WERI-Rb-1 (cell line): ENCODE measurements around the gene NWD2.

Experiments used
- DNase-seq: peaks from one replicate; pipeline ENCODE4 v3.0.0-alpha.2; 2020
- H3K27ac ChIP-seq: fragments of 250-450 bp; sonication (Bioruptor Pico); 2 replicates; pipeline ENCODE4 v1.5.1; 2020; ENCODE audit warnings: mild to moderate bottlenecking, moderate library complexity
- H3K27me3 ChIP-seq: fragments of 250-450 bp; sonication (Bioruptor Pico); 2 replicates; pipeline ENCODE4 v1.5.1; 2021; ENCODE audit warnings: mild to moderate bottlenecking, low read depth, moderate library complexity; ENCODE audit not compliant: insufficient read depth, severe bottlenecking
- H3K36me3 ChIP-seq: fragments of 250-450 bp; sonication (Bioruptor Pico); 2 replicates; pipeline ENCODE4 v1.5.1; 2020; ENCODE audit warnings: mild to moderate bottlenecking, moderate library complexity
- H3K4me3 ChIP-seq: 2 replicates; pipeline ENCODE4 v1.5.1; 2011; ENCODE audit warnings: low read depth, mild to moderate bottlenecking, control low read depth, low read length
- H3K9me3 ChIP-seq: fragments of 250-450 bp; sonication (Bioruptor Pico); 2 replicates; pipeline ENCODE4 v1.5.1; 2021; ENCODE audit warnings: mild to moderate bottlenecking, moderate library complexity; ENCODE audit not compliant: severe bottlenecking
- TF ChIP-seq, protein P1 (sequence below): IDR thresholded peaks from 2 replicates; pipeline ENCODE4 v1.5.1; 2011; ENCODE audit warnings: low read depth, mild to moderate bottlenecking, control low read depth, inconsistent platforms, low read length

Gene NWD2

DNA sequence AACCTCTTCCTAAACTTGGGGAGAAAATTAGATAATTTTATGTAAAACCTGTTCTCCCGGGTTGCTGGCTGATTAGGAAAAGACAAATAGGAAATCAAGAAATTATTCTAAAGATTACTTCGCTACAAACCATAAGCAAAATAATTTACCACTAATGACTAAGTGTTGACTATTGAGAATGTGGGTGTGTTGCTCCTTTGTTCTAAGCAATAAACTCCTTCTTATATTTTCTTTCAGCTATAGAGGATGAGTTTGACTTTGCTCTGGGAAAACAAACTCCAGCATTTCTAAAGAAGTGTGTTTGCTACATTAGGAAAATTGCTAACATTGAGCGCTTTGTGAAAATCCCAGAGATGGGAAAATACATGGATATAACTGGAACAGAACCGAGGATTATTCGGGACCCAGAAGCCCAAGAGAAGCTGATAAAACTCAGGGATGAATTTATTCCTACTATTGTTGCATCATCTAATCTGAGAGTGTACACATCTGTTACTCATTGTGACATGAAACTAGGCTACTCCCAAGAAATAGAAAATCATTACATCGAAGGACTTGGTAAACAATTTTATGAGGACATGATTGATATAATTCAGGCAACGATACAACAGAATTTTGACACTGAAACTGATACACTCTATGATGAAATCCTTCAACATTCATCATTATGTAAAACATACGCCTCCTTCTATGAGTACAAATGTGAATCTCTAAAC, 194.2 kb downstream of the NWD2 start:
- H3K27ac ChIP-seq = no peak overlapping the region
- H3K4me3 ChIP-seq = no peak overlapping the region
- DNase-seq = no peak
- no peaks in the 10 kb centered on the region for H3K9me3 ChIP-seq
- peaks cover 93% of the 10 kb centered on the region for H3K27me3 ChIP-seq
- H3K36me3 ChIP-seq = no peaks in the 10 kb centered on the region
- TF ChIP-seq, protein P1, sequence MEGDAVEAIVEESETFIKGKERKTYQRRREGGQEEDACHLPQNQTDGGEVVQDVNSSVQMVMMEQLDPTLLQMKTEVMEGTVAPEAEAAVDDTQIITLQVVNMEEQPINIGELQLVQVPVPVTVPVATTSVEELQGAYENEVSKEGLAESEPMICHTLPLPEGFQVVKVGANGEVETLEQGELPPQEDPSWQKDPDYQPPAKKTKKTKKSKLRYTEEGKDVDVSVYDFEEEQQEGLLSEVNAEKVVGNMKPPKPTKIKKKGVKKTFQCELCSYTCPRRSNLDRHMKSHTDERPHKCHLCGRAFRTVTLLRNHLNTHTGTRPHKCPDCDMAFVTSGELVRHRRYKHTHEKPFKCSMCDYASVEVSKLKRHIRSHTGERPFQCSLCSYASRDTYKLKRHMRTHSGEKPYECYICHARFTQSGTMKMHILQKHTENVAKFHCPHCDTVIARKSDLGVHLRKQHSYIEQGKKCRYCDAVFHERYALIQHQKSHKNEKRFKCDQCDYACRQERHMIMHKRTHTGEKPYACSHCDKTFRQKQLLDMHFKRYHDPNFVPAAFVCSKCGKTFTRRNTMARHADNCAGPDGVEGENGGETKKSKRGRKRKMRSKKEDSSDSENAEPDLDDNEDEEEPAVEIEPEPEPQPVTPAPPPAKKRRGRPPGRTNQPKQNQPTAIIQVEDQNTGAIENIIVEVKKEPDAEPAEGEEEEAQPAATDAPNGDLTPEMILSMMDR = no peak

DNA sequence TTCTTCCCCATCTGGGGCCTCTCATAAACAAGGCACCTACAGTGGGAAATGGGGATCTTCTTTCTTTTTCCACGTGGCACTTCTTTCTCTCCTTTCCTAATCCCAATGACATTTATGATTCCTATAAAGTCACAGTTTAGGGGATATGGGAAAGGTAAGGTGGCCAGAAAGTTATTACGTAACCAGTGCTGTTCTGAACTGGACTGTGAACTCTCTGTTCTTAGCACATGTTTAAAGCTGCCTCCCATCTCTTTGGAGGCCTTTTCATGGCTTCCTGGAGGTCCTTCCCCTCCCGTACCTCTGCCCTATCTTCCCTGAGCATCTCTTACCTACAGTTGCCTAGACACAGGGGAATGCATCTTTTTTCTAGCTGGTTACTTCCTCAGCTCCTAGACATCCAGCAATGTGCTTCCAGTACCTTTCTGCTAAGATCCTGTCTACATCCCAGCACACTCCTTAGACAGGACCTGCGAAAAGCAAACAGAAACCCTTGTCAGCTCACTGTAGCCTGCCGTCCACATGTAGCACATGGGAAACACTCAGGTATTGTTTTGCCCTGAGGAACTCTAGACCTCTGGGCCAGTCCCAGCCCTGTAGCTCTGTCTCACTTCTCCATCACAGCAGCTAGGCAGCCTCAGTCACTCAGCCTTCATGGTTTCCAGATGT, 195.4 kb downstream of the NWD2 start:
- no peak for DNase-seq
- Histone ChIP-seq H3K4me3 (no peak overlapping the region), H3K27ac (no peak overlapping the region), H3K9me3 (no peaks in the 10 kb centered on the region), H3K36me3 (no peaks in the 10 kb centered on the region), H3K27me3 (peaks cover 93% of the 10 kb centered on the region)
- TF ChIP-seq, protein P1 = no peak

DNA sequence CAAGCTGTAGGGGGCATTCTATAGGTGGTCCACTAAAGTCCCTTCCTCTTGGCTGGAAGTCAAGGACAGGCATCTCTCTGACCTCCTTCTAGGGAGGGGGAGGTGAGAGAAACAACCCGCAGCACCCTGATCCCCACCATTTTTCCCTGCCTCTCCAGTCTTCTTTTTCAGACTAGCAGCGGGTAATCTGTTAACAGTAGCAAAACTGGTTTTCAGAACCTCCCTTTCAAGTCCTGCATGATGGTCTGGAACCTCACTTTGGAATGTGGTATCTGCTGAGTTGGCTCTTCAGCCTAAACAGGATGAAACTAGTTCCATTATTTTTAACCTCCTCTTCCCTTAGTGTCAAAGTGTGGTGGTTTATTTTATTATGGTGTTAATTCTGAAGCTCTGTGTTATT, 196.0 kb downstream of the NWD2 start:
- H3K27ac ChIP-seq = no peak overlapping the region
- H3K36me3 ChIP-seq = no peaks in the 10 kb centered on the region
- peaks cover 94% of the 10 kb centered on the region for H3K27me3 ChIP-seq
- no peak for DNase-seq
- H3K4me3 ChIP-seq = no peak overlapping the region
- TF ChIP-seq, protein P1 = no peak
- H3K9me3 ChIP-seq = no peaks in the 10 kb centered on the region

DNA sequence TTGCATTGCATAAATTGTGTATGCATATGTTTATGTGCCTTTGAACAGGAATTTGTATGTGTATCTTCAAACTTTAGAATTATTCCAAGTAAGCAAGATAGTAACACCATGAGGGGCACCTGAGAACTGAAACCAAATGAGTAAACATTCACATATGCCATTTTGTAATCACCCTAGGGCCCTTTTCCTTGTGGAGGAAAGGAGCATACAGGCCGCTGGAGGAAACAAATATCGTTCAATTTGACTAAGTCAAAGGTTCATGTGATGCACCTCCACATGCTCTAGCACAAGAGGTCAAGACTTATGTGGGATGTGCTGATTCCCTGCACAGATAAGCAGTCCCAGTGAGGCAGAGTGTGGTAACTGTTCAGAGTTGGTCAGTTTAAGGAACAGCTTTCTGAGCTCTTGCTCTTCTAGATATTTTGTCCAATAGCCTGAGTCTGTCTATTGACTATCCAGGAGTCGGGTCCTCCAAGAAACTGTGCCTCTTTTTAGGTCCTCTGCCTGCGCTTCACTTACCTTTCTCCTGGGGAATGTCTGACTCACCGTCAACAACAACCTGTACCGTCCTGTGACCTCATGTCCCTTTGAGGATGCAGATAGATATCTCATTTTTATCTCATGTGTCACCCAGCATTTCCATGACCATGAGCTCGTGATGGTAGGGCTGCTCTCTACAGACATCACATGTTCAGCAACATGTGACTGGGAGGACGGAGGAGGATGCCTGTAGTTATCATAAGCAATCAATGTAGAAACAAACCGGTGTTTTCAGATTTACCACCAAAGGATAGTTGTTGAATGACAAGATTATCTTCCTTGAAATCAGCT, 196.9 kb downstream of the NWD2 start:
- no peak overlapping the region for H3K27ac ChIP-seq
- TF ChIP-seq, protein P1 = no peak
- no peaks in the 10 kb centered on the region for H3K36me3 ChIP-seq
- H3K9me3 ChIP-seq = no peaks in the 10 kb centered on the region
- no peak overlapping the region for H3K4me3 ChIP-seq
- H3K27me3 ChIP-seq = peaks cover 94% of the 10 kb centered on the region
- DNase-seq = no peak

DNA sequence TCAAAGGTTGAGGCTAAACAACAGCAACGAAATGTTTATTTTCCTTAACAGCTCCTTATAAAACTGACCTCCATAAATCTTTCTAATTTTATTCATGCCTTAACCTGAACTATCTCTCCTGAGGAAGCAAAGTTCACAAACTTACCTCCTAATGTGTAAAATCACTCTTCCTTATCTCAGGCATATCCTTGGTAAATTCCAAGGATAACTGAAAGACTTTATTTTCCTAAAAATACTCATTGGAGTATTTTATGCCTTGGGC, 197.4 kb downstream of the NWD2 start:
- Histone ChIP-seq H3K36me3 (no peaks in the 10 kb centered on the region), H3K27ac (no peak overlapping the region), H3K27me3 (peaks cover 95% of the 10 kb centered on the region), H3K9me3 (no peaks in the 10 kb centered on the region), H3K4me3 (no peak overlapping the region)
- TF ChIP-seq, protein P1 = no peak
- no peak for DNase-seq
